ENCODE results near the gene CAMK2A.

The CAMK2A gene

GRCh38 chr5:150184990-150185912 lies 104.3 kb downstream of the CAMK2A start:
- Mint-ChIP-seq H3K36me3 (no peaks in the 10 kb centered on the region), H3K27me3 (peaks cover 8% of the 10 kb centered on the region), H3K9me3 (ENCODE audit: low read depth) (no peaks in the 10 kb centered on the region), H3K4me3 (no peak overlapping the region), H3K4me1 (ENCODE audit: low read depth) (no peaks in the 10 kb centered on the region), H3K27ac (no peak overlapping the region)

- Mint-ChIP-seq H3K27me3 (peaks cover 2% of the 10 kb centered on the region), H3K27ac (no peak overlapping the region), H3K4me1 (ENCODE audit: low read depth) (no peaks in the 10 kb centered on the region), H3K36me3 (no peaks in the 10 kb centered on the region), H3K9me3 (ENCODE audit: low read depth) (no peaks in the 10 kb centered on the region), H3K4me3 (no peak overlapping the region)
These were observed 105.6 kb downstream of the CAMK2A start for GRCh38 chr5:150184006-150184405.

- Mint-ChIP-seq H3K9me3 (ENCODE audit: low read depth) (no peaks in the 10 kb centered on the region), H3K27ac (no peak overlapping the region), H3K27me3 (peaks cover 1% of the 10 kb centered on the region), H3K4me1 (ENCODE audit: low read depth) (no peaks in the 10 kb centered on the region), H3K4me3 (no peak overlapping the region), H3K36me3 (no peaks in the 10 kb centered on the region)
These were observed 106.1 kb downstream of the CAMK2A start for GRCh38 chr5:150183436-150183835.

- H3K4me3 Mint-ChIP-seq, result no peak overlapping the region
These were observed 106.8 kb downstream of the CAMK2A start for GRCh38 chr5:150182774-150183173.

DNA sequence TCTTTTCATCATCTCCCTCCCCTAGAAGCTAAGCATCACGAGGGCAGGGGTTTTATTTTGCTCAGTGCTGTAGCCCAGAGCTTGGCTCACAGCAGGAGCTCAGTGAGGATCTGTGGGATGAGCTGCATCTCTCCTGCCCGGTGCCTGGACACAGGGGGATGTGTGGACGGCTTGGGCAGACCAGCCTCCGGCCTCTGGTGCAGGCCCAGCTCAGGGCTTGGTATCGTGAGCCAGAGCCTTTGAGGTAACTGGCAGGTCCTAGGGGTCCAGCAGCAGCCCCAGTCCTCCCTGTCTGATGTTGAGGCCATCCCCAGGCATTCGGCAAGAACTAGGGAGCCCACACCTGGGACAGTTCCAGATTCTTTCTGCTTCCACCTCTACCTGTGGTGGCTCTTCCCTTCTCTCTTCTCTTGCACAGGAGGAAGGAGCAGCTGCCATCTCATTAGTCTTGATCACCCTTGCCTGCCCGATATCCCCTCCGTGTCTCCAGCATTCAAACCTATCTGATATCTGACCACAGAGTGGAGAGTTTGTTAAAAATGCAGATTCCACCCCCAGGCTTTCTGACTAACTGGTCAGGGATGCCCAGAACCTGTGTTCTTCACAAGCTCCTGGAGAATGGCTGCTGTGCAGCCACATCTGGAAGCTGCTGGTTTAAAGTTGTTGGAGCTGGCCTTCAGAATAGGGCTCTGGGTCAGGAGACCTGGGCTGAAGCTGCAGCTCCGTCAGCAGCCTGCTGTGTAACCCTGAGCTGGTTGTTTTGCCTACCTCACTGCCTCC lies 107.6 kb downstream of the CAMK2A start:
- Mint-ChIP-seq H3K9me3 (ENCODE audit: low read depth) (no peaks in the 10 kb centered on the region), H3K27ac (no peak overlapping the region), H3K4me1 (ENCODE audit: low read depth) (no peaks in the 10 kb centered on the region), H3K4me3 (no peak overlapping the region), H3K36me3 (no peaks in the 10 kb centered on the region), H3K27me3 (no peaks in the 10 kb centered on the region)

More at GRCh38 chr5:150182774-150183173, 106.8 kb downstream of the CAMK2A start:
- Mint-ChIP-seq H3K36me3 (no peaks in the 10 kb centered on the region), H3K27ac (no peak overlapping the region), H3K9me3 (ENCODE audit: low read depth) (no peaks in the 10 kb centered on the region), H3K4me1 (ENCODE audit: low read depth) (no peaks in the 10 kb centered on the region), H3K27me3 (peaks cover 1% of the 10 kb centered on the region)

DNA sequence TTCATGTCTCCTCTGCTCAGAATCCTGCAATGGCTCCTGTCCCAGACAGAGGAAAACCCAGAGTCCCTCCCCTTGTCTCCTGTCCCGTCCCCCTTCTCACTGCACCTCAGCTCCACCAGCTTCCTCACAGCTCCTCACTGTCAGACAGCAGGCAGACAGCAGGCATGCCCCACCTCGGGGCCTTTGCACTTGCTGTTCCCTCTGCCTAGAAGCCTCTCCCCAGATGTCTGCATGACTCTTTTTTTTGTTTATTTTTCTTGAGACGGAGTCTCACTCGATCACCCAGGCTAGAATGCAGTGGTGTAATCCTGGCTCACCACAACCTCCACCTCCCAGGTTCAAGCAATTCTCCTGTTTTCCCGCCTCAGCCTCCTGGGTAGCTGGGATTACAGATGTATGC lies 108.5 kb downstream of the CAMK2A start:
- Mint-ChIP-seq H3K36me3 (no peaks in the 10 kb centered on the region), H3K4me1 (ENCODE audit: low read depth) (no peaks in the 10 kb centered on the region), H3K27ac (no peak overlapping the region), H3K9me3 (ENCODE audit: low read depth) (no peaks in the 10 kb centered on the region), H3K27me3 (peaks cover 1% of the 10 kb centered on the region), H3K4me3 (no peak overlapping the region)

GRCh38 chr5:150180241-150181026 lies 109.1 kb downstream of the CAMK2A start:
- Mint-ChIP-seq H3K27ac (no peak overlapping the region), H3K27me3 (peaks cover 1% of the 10 kb centered on the region), H3K4me3 (no peak overlapping the region), H3K36me3 (no peaks in the 10 kb centered on the region), H3K9me3 (ENCODE audit: low read depth) (no peaks in the 10 kb centered on the region), H3K4me1 (ENCODE audit: low read depth) (no peaks in the 10 kb centered on the region)

DNA sequence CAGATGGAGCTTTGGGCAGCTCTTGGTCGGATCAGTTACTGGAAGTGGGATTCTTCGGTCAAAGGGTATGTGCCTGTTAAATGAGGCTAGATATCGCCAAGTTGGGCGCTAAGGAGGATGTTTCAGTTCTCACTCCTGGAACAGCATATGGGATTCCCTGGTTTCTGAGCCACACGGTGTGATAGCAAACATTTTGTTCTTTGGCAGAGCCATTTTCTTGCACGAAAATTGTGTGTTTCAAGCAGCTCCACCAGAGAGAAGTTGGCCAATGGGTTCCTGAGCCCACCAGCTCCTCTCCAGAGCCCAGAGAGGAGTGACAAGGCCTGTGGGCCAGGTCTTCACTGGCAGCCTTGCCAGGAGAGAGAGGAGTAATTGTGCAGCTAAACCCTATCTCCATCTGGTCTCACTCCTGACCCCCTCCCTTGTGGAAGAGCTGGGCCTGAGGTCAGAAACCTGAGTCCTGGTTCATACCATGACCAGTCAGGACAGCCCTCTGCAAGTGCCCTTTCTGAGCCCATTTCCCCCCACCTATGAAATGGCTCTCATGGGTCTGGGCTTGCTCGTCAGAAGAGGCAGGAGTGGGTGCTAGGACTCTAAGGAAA lies 110.5 kb downstream of the CAMK2A start:
- peaks cover 1% of the 10 kb centered on the region for H3K27me3 Mint-ChIP-seq
- no peaks in the 10 kb centered on the region for H3K36me3 Mint-ChIP-seq
- H3K27ac Mint-ChIP-seq, result no peak overlapping the region
- no peak overlapping the region for H3K4me3 Mint-ChIP-seq
- no peaks in the 10 kb centered on the region for H3K9me3 Mint-ChIP-seq (ENCODE audit: low read depth)
- H3K4me1 Mint-ChIP-seq (ENCODE audit: low read depth), result no peaks in the 10 kb centered on the region

DNA sequence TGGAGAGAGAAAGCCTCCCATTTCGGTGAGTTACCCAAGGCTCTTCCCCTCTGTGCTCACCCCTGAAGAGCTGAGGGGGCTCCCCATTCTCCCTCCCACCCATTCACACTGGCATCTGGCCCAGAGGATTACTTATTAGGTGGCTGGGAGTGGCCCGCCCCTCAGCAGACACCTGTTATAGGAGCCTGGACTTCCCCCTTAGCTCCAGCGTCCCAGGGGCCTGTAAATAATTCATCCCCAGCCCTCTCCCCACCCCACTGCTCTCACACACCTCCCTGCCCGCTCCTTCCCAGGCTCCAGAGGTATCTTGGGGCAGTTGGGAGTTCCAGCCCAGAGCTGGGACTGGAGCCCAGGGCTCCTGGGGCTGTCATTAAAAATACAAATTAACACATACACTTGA lies 111.3 kb downstream of the CAMK2A start:
- no peak overlapping the region for H3K4me3 Mint-ChIP-seq
- H3K4me1 Mint-ChIP-seq (ENCODE audit: low read depth), result no peaks in the 10 kb centered on the region

GRCh38 chr5:150177721-150178120 lies 111.9 kb downstream of the CAMK2A start:
- Mint-ChIP-seq H3K4me3 (no peak overlapping the region), H3K36me3 (no peaks in the 10 kb centered on the region), H3K9me3 (ENCODE audit: low read depth) (no peaks in the 10 kb centered on the region), H3K27me3 (peaks cover 4% of the 10 kb centered on the region), H3K4me1 (ENCODE audit: low read depth) (no peaks in the 10 kb centered on the region), H3K27ac (no peak overlapping the region)

More for the DNA sequence above, 111.3 kb downstream of the CAMK2A start:
- Mint-ChIP-seq H3K27ac (no peak overlapping the region), H3K36me3 (no peaks in the 10 kb centered on the region), H3K27me3 (peaks cover 3% of the 10 kb centered on the region), H3K9me3 (ENCODE audit: low read depth) (no peaks in the 10 kb centered on the region)

GRCh38 chr5:150176745-150177477 lies 112.7 kb downstream of the CAMK2A start:
- Mint-ChIP-seq H3K9me3 (ENCODE audit: low read depth) (no peaks in the 10 kb centered on the region), H3K4me1 (ENCODE audit: low read depth) (no peaks in the 10 kb centered on the region), H3K36me3 (no peaks in the 10 kb centered on the region), H3K27ac (no peak overlapping the region), H3K27me3 (peaks cover 7% of the 10 kb centered on the region), H3K4me3 (no peak overlapping the region)

DNA sequence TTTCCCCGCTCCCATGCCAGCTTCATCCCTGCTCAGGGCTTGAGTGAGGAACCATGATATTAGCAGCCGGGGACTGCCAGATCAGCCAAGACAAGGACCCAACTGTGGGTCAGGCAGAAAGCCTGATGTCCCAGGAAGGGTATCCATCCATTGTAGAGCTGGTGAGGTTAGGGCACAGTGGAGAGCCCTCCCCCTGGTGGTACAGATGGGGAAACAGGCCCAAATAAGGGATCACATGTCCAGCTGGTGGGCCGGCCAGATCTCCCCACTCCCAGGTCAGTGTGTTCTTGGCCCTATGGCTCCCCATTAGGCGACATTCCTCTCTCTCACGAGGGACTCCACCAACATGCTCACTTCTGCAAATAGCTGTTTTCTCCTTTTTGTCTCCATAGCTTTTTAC lies 114.0 kb downstream of the CAMK2A start:
- Mint-ChIP-seq H3K4me3 (no peak overlapping the region), H3K27ac (no peak overlapping the region), H3K4me1 (ENCODE audit: low read depth) (no peaks in the 10 kb centered on the region), H3K9me3 (ENCODE audit: low read depth) (no peaks in the 10 kb centered on the region), H3K36me3 (no peaks in the 10 kb centered on the region), H3K27me3 (peaks cover 10% of the 10 kb centered on the region)

DNA sequence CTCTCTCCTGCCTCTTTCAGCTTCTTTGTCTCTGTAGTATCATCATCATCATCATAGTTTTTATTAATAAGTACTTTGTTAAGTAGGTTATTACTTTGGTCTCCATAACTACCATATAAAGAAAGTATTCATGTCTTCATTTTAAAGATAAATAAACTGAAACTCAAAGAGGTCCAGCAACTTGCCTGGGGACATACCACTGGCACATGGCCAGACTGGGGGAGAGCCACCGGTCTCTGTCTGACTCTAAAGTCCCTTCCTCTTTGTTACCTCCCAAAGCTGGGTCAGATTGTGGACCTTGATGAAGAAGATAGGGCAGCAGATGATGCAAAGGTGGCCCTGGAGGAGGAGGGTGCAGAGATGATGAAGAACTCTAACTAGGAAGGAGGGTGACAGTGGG lies 114.5 kb downstream of the CAMK2A start:
- H3K4me1 Mint-ChIP-seq (ENCODE audit: low read depth), result no peaks in the 10 kb centered on the region
- H3K27me3 Mint-ChIP-seq, result peaks cover 13% of the 10 kb centered on the region
- H3K4me3 Mint-ChIP-seq, result no peak overlapping the region
- H3K36me3 Mint-ChIP-seq, result no peaks in the 10 kb centered on the region
- no peaks in the 10 kb centered on the region for H3K9me3 Mint-ChIP-seq (ENCODE audit: low read depth)
- H3K27ac Mint-ChIP-seq, result no peak overlapping the region

- Mint-ChIP-seq H3K27me3 (peaks cover 13% of the 10 kb centered on the region), H3K4me3 (no peak overlapping the region), H3K27ac (no peak overlapping the region), H3K4me1 (ENCODE audit: low read depth) (no peaks in the 10 kb centered on the region), H3K36me3 (no peaks in the 10 kb centered on the region), H3K9me3 (ENCODE audit: low read depth) (no peaks in the 10 kb centered on the region)
These were observed 115.3 kb downstream of the CAMK2A start for GRCh38 chr5:150174285-150174684.
